Activated T-helper 17 cell treated with anti-CD3 and anti-CD28 coated beads, Interleukin-2, amount 50 U/mL, for 72 hours (primary cell): ENCODE results near the gene DDX4. TPM values are rescaled to one million over a fixed set of nuclear protein-coding genes. Genes with fewer than 3 reads are reported as not detected.
A peak's percentile ranks its signal among the peaks of the same experiment; 100 is the strongest.

ENCODE experiments used
- ATAC-seq: fragments of 150-1000 bp; cut with Tn5 transposase; replicated peaks from 2 replicates; pipeline ENCODE4 v1.10.0; 2021; ENCODE audit warnings: mild to moderate bottlenecking, moderate library complexity
- H3K27ac Mint-ChIP-seq: one replicate; pipeline ENCODE4 v1.8.0; 2022; ENCODE audit warnings: mixed read lengths
- H3K27me3 Mint-ChIP-seq: one replicate; pipeline ENCODE4 v1.8.0; 2022; ENCODE audit warnings: mixed read lengths
- H3K36me3 Mint-ChIP-seq: one replicate; pipeline ENCODE4 v1.8.0; 2022; ENCODE audit warnings: low read depth, mild to moderate bottlenecking, mixed read lengths
- H3K4me1 Mint-ChIP-seq: one replicate; pipeline ENCODE4 v1.8.0; 2022; ENCODE audit warnings: mixed read lengths
- H3K4me3 Mint-ChIP-seq: one replicate; pipeline ENCODE4 v1.8.0; 2022; ENCODE audit warnings: mild to moderate bottlenecking, mixed read lengths
- H3K9me3 Mint-ChIP-seq: one replicate; pipeline ENCODE4 v1.8.0; 2022; ENCODE audit warnings: mixed read lengths
- total RNA-seq, 2 donors: library from RNA; stranded (reverse); gene quantifications; one replicate each; pipeline ENCODE4 v1.2.3, GENCODE V29; 2022

DDX4 gene
- total RNA-seq, 2 donors from 2014 or later = 0.26 TPM; not detected in 1

DNA sequence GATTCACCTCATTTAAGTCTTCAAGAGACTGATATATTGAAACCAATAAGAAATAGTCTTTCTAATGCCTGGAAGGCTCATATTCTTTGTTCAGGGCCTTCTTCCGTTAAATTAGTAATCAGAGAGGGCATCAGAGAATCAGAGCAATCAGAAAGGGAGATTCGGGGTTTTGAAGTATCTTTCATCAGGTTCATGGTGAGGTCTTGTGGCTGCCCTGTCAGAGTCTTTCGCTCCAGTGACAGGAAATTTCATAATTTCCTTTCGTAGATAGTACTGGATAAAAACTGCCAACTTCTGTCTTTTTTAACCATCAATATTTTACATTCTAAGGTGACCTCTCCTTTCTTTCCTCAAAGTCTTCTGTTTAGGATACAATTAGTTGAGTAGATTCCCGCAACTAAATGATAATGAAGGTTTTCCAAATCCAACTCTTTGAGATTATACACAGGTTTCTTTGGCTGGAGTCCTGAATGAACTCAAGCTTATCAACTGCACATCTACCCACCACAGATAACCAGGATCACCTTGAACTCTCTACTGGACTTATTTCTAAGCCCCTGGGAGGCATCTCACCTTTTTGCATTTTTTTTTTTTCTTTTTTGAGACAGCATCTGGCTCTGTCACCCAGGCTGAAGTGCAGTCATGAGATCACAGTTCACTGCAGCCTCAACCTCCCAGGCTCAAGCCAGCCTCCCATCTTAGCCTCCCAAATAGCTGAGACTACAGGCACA is 118.8 kb downstream of the DDX4 start:
- H3K36me3 Mint-ChIP-seq = no peaks in the 10 kb centered on the region
- ATAC-seq = peak; percentile 89
- H3K9me3 Mint-ChIP-seq = peaks cover 2% of the 10 kb centered on the region
- H3K27ac Mint-ChIP-seq = peak overlapping the region; percentile 1
- H3K27me3 Mint-ChIP-seq = peaks cover 5% of the 10 kb centered on the region
- peaks cover 19% of the 10 kb centered on the region for H3K4me1 Mint-ChIP-seq
- H3K4me3 Mint-ChIP-seq = peak overlapping the region; percentile 51

DNA sequence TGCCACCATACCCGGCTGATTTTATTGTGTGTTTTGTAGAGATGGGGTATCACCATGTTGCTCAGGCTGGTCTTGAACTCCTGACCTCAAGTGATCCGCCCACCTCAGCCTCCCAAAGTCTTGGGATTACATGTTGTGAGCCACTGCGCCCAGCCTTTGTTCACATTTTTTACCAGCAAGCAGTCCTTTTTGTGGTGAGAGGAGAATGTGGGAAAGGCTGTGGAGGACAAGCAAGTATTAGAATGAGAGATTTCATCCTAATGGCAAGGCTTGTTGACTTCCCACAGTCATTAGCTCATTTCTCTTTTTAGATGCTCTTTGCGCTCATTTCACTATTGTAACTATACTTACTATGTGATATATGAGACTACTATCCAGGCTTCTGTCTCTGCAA is 119.4 kb downstream of the DDX4 start:
- Mint-ChIP-seq H3K27ac (no peak overlapping the region), H3K27me3 (peaks cover 2% of the 10 kb centered on the region), H3K4me1 (peaks cover 19% of the 10 kb centered on the region), H3K9me3 (peaks cover 4% of the 10 kb centered on the region), H3K36me3 (no peaks in the 10 kb centered on the region), H3K4me3 (peak overlapping the region; percentile 51)
- no peak for ATAC-seq

DNA sequence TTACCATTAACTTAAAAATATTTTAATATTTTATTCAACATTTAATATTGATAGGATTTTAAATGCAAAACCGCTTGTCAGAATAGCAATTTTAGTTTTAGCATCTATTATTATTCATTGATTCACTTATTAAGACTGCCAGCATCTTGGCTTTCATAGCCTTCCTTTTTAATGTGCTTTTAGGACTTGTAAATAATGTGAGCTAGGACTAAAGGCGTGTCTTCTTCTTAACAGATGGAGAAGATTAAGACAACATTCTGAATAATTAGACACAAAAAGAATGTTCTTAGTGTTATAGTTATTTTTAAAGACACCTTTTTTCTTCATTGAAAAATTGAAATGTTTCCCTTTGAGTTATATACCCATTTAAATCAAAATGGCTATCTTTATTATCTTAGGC is 120.2 kb downstream of the DDX4 start:
- Mint-ChIP-seq H3K9me3 (peaks cover 4% of the 10 kb centered on the region), H3K27me3 (no peaks in the 10 kb centered on the region), H3K27ac (no peak overlapping the region), H3K4me1 (peaks cover 19% of the 10 kb centered on the region), H3K36me3 (no peaks in the 10 kb centered on the region), H3K4me3 (no peak overlapping the region)
- ATAC-seq = no peak

DNA sequence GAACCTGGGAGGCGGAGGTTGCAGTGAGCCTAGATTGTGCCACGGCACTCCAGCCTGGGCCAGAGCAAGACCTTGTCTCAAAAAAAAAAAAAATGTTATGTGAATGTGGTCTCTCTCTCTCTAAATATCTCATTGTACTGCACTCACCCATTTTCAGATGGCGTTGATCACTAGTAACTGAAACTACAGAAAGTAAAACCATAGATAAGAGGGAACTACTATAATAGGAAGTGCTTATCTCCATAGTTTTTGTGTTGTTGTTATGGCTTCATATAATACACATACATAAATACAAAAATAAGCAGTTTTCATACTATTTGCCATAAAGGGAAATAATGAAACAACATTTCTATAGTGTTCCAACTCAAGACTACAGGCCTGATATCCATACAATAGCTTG is 122.4 kb downstream of the DDX4 start:
- Mint-ChIP-seq H3K36me3 (no peaks in the 10 kb centered on the region), H3K27me3 (no peaks in the 10 kb centered on the region), H3K27ac (no peak overlapping the region), H3K4me3 (no peak overlapping the region), H3K9me3 (peaks cover 4% of the 10 kb centered on the region), H3K4me1 (peaks cover 17% of the 10 kb centered on the region)
- ATAC-seq = no peak

DNA sequence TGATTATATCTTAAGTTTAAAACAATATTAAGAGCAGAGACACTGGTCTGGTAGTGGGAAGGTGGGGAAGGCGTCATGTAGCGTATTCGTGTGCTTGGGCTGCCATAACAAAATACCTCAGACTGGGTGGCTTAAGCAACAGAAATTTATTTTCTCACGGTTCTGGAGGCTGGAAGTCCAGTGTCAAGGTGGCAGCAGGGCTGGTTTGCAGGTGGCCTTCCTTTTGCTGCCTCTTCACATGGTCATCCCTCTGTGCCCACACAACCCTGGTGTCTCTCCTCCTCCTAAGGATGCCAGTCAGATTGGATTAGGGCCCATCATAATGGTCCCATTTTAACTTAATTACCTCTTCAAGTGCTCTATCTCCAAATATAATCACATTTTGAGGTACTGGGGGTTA is 122.8 kb downstream of the DDX4 start:
- H3K36me3 Mint-ChIP-seq = no peaks in the 10 kb centered on the region
- H3K4me1 Mint-ChIP-seq = peaks cover 13% of the 10 kb centered on the region
- no peak overlapping the region for H3K27ac Mint-ChIP-seq
- peaks cover 4% of the 10 kb centered on the region for H3K9me3 Mint-ChIP-seq
- ATAC-seq = no peak
- no peak overlapping the region for H3K4me3 Mint-ChIP-seq
- H3K27me3 Mint-ChIP-seq = no peaks in the 10 kb centered on the region

DNA sequence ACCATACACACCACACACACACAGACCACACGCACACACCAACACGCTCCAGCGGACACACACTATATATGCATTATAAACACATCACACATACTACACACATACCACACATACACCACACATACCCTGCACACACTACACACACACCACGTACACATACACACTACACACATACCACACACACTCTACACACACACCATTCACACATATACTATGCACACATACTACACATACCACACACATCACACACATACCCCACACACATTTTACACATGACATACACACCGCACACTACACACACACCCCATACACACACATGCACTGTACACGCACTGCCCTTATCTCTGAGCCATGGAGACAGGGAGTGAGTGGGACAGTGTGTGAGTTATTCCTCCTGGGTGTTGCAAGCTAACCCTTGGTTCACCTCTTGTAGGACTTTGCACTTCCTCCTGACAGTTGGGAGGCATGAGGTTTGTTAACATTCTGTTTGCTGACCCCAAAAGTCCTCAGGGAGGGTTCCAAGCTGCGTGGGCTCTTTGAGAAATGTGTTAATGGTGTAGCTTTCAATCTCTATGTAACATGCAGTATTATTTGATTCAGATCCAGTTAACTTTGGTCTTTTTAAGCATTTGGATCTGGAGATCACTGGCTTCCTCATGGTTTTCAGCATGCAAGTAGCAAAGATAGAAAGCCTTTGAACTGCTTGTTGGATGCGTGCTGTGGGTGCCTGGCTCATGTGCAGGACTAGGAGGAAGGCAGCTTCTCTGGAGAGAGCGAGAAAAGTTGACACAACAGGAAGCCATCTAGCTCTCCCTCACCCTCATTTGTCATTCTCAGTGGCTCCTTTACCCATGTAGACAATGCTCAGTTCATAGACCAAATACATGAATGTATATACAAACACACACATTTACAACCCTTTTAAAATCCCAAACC is 127.0 kb downstream of the DDX4 start:
- Mint-ChIP-seq H3K27ac (no peak overlapping the region), H3K9me3 (peaks cover 4% of the 10 kb centered on the region), H3K36me3 (no peaks in the 10 kb centered on the region), H3K4me1 (no peaks in the 10 kb centered on the region), H3K27me3 (no peaks in the 10 kb centered on the region), H3K4me3 (no peak overlapping the region)
- no peak for ATAC-seq

DNA sequence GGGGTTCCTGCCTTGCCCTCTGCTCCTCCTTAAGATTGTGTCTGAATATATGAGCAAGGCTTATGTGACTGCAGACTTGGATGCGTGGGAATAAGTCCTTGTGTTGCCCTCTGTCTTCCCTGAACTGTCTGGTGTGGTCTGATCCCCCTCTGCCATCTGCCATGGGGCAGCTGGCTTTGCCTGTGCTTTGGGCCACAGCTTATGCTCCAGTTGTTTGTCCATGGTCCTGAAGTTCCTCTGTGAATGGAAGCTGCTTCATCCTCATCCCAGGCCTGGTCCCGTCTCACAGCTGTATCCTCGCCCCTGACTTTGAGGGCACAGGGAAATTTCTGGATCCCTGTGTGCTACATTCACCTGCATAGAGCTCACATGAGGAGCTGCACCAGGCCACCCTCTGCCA is 128.0 kb downstream of the DDX4 start:
- H3K27ac Mint-ChIP-seq = no peak overlapping the region
- H3K27me3 Mint-ChIP-seq = no peaks in the 10 kb centered on the region
- H3K4me3 Mint-ChIP-seq = no peak overlapping the region
- peaks cover 4% of the 10 kb centered on the region for H3K9me3 Mint-ChIP-seq
- no peak for ATAC-seq
- no peaks in the 10 kb centered on the region for H3K36me3 Mint-ChIP-seq
- no peaks in the 10 kb centered on the region for H3K4me1 Mint-ChIP-seq

DNA sequence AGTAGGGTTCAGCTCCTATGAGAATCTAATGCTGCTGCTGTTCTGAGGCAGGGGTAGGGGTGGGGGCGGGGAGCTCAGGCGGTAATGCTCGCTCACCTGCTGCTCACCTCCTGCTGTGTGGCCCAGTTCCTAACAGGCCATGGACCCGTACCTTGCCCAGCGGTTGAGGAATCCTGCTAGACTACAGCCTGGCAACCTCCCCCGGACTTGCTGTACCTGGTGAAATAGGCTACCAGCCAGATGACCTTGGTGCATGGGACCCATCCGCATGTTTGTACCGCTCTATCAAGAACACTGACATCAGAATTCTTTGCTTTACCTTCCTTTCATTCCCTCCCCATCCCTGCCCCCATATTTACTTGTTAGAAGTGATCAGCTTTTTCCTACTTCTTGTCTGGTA is 128.6 kb downstream of the DDX4 start:
- Mint-ChIP-seq H3K27ac (no peak overlapping the region), H3K27me3 (no peaks in the 10 kb centered on the region), H3K9me3 (peaks cover 4% of the 10 kb centered on the region), H3K4me3 (no peak overlapping the region), H3K36me3 (no peaks in the 10 kb centered on the region), H3K4me1 (no peaks in the 10 kb centered on the region)
- ATAC-seq = no peak

Other genes starting within 250 kb of the DDX4 start
- gene PLPP1, start 203.1 kb upstream of the DDX4 start, total RNA-seq = 1 to 10 TPM; 4.8 to 9.7 TPM
- gene SLC38A9, start 25.7 kb upstream of the DDX4 start, total RNA-seq = 10 to 100 TPM; 12.5 to 21.7 TPM
- gene IL31RA, start 113.3 kb downstream of the DDX4 start, total RNA-seq = under 1 TPM in 1 of 2 donors, not detected in 1; 0.37 TPM